Hepatocyte (in vitro differentiated cells): ENCODE data around the gene WLS.

Source experiments
- EZH2 ChIP-seq: fragments of 200-600 bp; sonication (generic); IDR thresholded peaks from 2 replicates; pipeline ENCODE4 v1.6.1; 2016; ENCODE audit warnings: antibody characterized with exemption, mild to moderate bottlenecking, borderline replicate concordance
- EZH2phosphoT487 ChIP-seq: fragments of 200-600 bp; sonication (generic); IDR thresholded peaks from one replicate; pipeline ENCODE4 v1.6.1; 2018; ENCODE audit warnings: antibody characterized with exemption, mild to moderate bottlenecking, low read depth, moderate library complexity; ENCODE audit not compliant: unreplicated experiment, severe bottlenecking
- TF ChIP-seq, protein P1 (sequence below): fragments of 200-600 bp; sonication (generic); IDR thresholded peaks from 2 replicates; pipeline ENCODE4 v1.5.1; 2016; ENCODE audit warnings: antibody characterized with exemption, mild to moderate bottlenecking; ENCODE audit not compliant: poor library complexity

DNA sequence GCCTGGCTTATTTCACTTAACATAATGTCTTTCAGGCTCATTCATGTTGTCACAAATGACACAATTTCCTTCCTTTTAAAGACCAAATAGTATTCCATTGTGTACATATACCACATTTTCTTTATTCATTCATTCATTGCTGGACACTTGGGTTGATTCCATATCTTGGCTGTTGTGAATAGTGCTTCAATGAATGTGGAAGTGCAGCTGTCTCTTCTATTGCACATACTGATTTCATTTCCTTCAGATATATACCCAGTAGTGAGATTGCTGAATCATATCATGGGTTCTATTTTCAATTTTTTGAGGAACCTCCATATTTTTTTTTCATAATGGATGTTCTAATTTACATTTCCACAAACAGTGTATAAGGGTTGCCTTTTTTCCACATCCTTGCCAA, 38.6 kb upstream of the WLS start:
- TF ChIP-seq, protein P1, sequence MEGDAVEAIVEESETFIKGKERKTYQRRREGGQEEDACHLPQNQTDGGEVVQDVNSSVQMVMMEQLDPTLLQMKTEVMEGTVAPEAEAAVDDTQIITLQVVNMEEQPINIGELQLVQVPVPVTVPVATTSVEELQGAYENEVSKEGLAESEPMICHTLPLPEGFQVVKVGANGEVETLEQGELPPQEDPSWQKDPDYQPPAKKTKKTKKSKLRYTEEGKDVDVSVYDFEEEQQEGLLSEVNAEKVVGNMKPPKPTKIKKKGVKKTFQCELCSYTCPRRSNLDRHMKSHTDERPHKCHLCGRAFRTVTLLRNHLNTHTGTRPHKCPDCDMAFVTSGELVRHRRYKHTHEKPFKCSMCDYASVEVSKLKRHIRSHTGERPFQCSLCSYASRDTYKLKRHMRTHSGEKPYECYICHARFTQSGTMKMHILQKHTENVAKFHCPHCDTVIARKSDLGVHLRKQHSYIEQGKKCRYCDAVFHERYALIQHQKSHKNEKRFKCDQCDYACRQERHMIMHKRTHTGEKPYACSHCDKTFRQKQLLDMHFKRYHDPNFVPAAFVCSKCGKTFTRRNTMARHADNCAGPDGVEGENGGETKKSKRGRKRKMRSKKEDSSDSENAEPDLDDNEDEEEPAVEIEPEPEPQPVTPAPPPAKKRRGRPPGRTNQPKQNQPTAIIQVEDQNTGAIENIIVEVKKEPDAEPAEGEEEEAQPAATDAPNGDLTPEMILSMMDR: no peak
- TF ChIP-seq EZH2 (no peak), EZH2phosphoT487 (no peak)
